Measurements from ENCODE around the gene ISG20.
A peak's percentile ranks its signal among the peaks of the same experiment; 100 is the strongest.
"Not testable (repeated sequence)": the region's sequence is repeated elsewhere in the genome, so short reads cannot be mapped to it uniquely, and the experiment has no call there.

The ISG20 gene

GRCh38 chr15:88636654-88637053 is 2.2 kb upstream of the ISG20 start:
- DNase-seq (ENCODE audit: low read depth), result no peak
- H3K4me3 ChIP-seq (ENCODE audit: low read depth, low read length), result no peak overlapping the region
- no peak for TF ChIP-seq CTCF (IDR thresholded peaks at IDR 0.05; ENCODE audit: low read depth, low read length, missing control alignments)

GRCh38 chr15:88637436-88637835 is 1.4 kb upstream of the ISG20 start:
- no peak for TF ChIP-seq CTCF (IDR thresholded peaks at IDR 0.05; ENCODE audit: low read depth, low read length, missing control alignments)
- DNase-seq (ENCODE audit: low read depth), result no peak
- H3K4me3 ChIP-seq (ENCODE audit: low read depth, low read length), result no peak overlapping the region

GRCh38 chr15:88637841-88638625 is 783 bp upstream of the ISG20 start:
- no peak for TF ChIP-seq CTCF (IDR thresholded peaks at IDR 0.05; ENCODE audit: low read depth, low read length, missing control alignments)
- DNase-seq (ENCODE audit: low read depth), result no peak
- peak overlapping the region; percentile 54 for H3K4me3 ChIP-seq (ENCODE audit: low read depth, low read length)

- no peak overlapping the region for H3K4me3 ChIP-seq (ENCODE audit: low read depth, low read length)
- no peak for DNase-seq (ENCODE audit: low read depth)
- TF ChIP-seq CTCF (IDR thresholded peaks at IDR 0.05; ENCODE audit: low read depth, low read length, missing control alignments), result no peak
These were observed 3.2 kb downstream of the ISG20 start for GRCh38 chr15:88641959-88642452.

GRCh38 chr15:88642514-88642913 is 3.7 kb downstream of the ISG20 start:
- not testable (repeated sequence) for DNase-seq (ENCODE audit: low read depth); H3K4me3 ChIP-seq (ENCODE audit: low read depth, low read length)

- no peak for DNase-seq (ENCODE audit: low read depth)
- no peak overlapping the region for H3K4me3 ChIP-seq (ENCODE audit: low read depth, low read length)
- TF ChIP-seq CTCF (IDR thresholded peaks at IDR 0.05; ENCODE audit: low read depth, low read length, missing control alignments), result no peak
These were observed 5.9 kb downstream of the ISG20 start for GRCh38 chr15:88644741-88645140.

GRCh38 chr15:88645171-88646087 is 6.6 kb downstream of the ISG20 start:
- no peak overlapping the region for H3K4me3 ChIP-seq (ENCODE audit: low read depth, low read length)
- no peak for DNase-seq (ENCODE audit: low read depth)
- TF ChIP-seq CTCF (IDR thresholded peaks at IDR 0.05; ENCODE audit: low read depth, low read length, missing control alignments), result no peak

Measured in GM12864 (cell line).